NCI-H2107 (cell line): Measurements from ENCODE around the gene RTKN.

Source experiments
- DNase-seq: peaks from one replicate; lab custom pipeline; 2025; lab: John Stamatoyannopoulos, UW

The RTKN gene

GRCh38 chr2:74415762-74416395 is 25.9 kb downstream of the RTKN start:
- DNase-seq, result no peak

GRCh38 chr2:74414881-74415761 is 26.6 kb downstream of the RTKN start:
- no peak for DNase-seq

GRCh38 chr2:74414441-74414840 is 27.3 kb downstream of the RTKN start:
- DNase-seq, result no peak

- DNase-seq, result no peak
These were observed 28.6 kb downstream of the RTKN start for GRCh38 chr2:74413001-74413698.

GRCh38 chr2:74407682-74408081 is 34.1 kb downstream of the RTKN start:
- DNase-seq, result no peak

GRCh38 chr2:74406035-74406434 is 35.7 kb downstream of the RTKN start:
- no peak for DNase-seq

- DNase-seq, result no peak
These were observed 39.8 kb downstream of the RTKN start for GRCh38 chr2:74401891-74402290.

- no peak for DNase-seq
These were observed 42.0 kb downstream of the RTKN start for GRCh38 chr2:74399785-74400184.

- no peak for DNase-seq
These were observed 45.6 kb downstream of the RTKN start for GRCh38 chr2:74396149-74396548.

- DNase-seq, result no peak
These were observed 48.2 kb downstream of the RTKN start for GRCh38 chr2:74393525-74393924.

- DNase-seq, result no peak
These were observed 49.3 kb downstream of the RTKN start for GRCh38 chr2:74392449-74392743.

- DNase-seq, result peak; percentile 80
These were observed 49.9 kb downstream of the RTKN start for GRCh38 chr2:74391580-74392448.

GRCh38 chr2:74391209-74391579 is 50.5 kb downstream of the RTKN start:
- no peak for DNase-seq

GRCh38 chr2:74390606-74391005 is 51.1 kb downstream of the RTKN start:
- no peak for DNase-seq

- DNase-seq, result no peak
These were observed 54.4 kb downstream of the RTKN start for GRCh38 chr2:74387346-74387745.

GRCh38 chr2:74385396-74385795 is 56.3 kb downstream of the RTKN start:
- no peak for DNase-seq

- DNase-seq, result no peak
These were observed 57.7 kb downstream of the RTKN start for GRCh38 chr2:74384051-74384450.

- no peak for DNase-seq
These were observed 58.5 kb downstream of the RTKN start for GRCh38 chr2:74383254-74383653.

GRCh38 chr2:74381751-74382150 is 60.0 kb downstream of the RTKN start:
- DNase-seq, result no peak

- DNase-seq, result peak; percentile 2
These were observed 61.6 kb downstream of the RTKN start, which contains the start of gene DCTN1 for GRCh38 chr2:74379851-74380789. DCTN1 (minus strand) TSS chr2:74380311; CDS start chr2:74380037, 274 bp downstream.

GRCh38 chr2:74378007-74378406 is 63.7 kb downstream of the RTKN start:
- no peak for DNase-seq
